ENCODE data around the gene USP32. TPM values are rescaled to one million over a fixed set of nuclear protein-coding genes. Genes with fewer than 3 reads are reported as not detected.
"Not testable (repeated sequence)": the region's sequence is repeated elsewhere in the genome, so short reads cannot be mapped to it uniquely, and the experiment has no call there.

USP32 gene
- total RNA-seq, 1 donor from 2014 or later, result 32.1 TPM

- intact Hi-C loops (cut with DNase I), result loop anchor here (5.0 kb wide), 1 partner anchor 52 kb away; no protein-coding TSS in a partner anchor
- DNase-seq (ENCODE audit: low spot score), result not testable (repeated sequence)
Measured at GRCh38 chr17:60384921-60385320, 7.0 kb downstream of the USP32 start.

- DNase-seq (ENCODE audit: low spot score), result no peak
- intact Hi-C loops (cut with DNase I), result no loop called here
Measured at GRCh38 chr17:60383379-60383778, 8.6 kb downstream of the USP32 start.

GRCh38 chr17:60381958-60382357 lies 10.0 kb downstream of the USP32 start:
- no peak for DNase-seq (ENCODE audit: low spot score)
- intact Hi-C loops (cut with DNase I), result no loop called here

GRCh38 chr17:60379461-60379860 lies 12.5 kb downstream of the USP32 start:
- DNase-seq (ENCODE audit: low spot score); intact Hi-C loops (cut with DNase I): not testable (repeated sequence)

GRCh38 chr17:60378187-60378586 lies 13.7 kb downstream of the USP32 start:
- intact Hi-C loops (cut with DNase I); DNase-seq (ENCODE audit: low spot score): not testable (repeated sequence)

- no peak for DNase-seq (ENCODE audit: low spot score)
- intact Hi-C loops (cut with DNase I), result no loop called here
Measured at GRCh38 chr17:60372790-60373483, 19.0 kb downstream of the USP32 start.

- intact Hi-C loops (cut with DNase I), result no loop called here
- no peak for DNase-seq (ENCODE audit: low spot score)
Measured at GRCh38 chr17:60371818-60372510, 20.0 kb downstream of the USP32 start.

GRCh38 chr17:60371416-60371815 lies 20.5 kb downstream of the USP32 start:
- DNase-seq (ENCODE audit: low spot score), result no peak
- intact Hi-C loops (cut with DNase I), result no loop called here

GRCh38 chr17:60369727-60370126 lies 22.2 kb downstream of the USP32 start:
- DNase-seq (ENCODE audit: low spot score), result no peak
- intact Hi-C loops (cut with DNase I), result no loop called here

- intact Hi-C loops (cut with DNase I), result no loop called here
Measured at GRCh38 chr17:60363700-60364405, 28.1 kb downstream of the USP32 start.

GRCh38 chr17:60362329-60362728 lies 29.6 kb downstream of the USP32 start:
- intact Hi-C loops (cut with DNase I), result no loop called here
- no peak for DNase-seq (ENCODE audit: low spot score)

More at GRCh38 chr17:60363700-60364405, 28.1 kb downstream of the USP32 start:
- no peak for DNase-seq (ENCODE audit: low spot score)

GRCh38 chr17:60361889-60362288 lies 30.0 kb downstream of the USP32 start:
- no peak for DNase-seq (ENCODE audit: low spot score)
- intact Hi-C loops (cut with DNase I), result no loop called here

GRCh38 chr17:60359415-60359814 lies 32.5 kb downstream of the USP32 start:
- no peak for DNase-seq (ENCODE audit: low spot score)
- intact Hi-C loops (cut with DNase I), result no loop called here

- intact Hi-C loops (cut with DNase I), result no loop called here
Measured at GRCh38 chr17:60358606-60359225, 33.2 kb downstream of the USP32 start.

GRCh38 chr17:60356940-60357339 lies 35.0 kb downstream of the USP32 start:
- intact Hi-C loops (cut with DNase I), result no loop called here
- no peak for DNase-seq (ENCODE audit: low spot score)

More at GRCh38 chr17:60358606-60359225, 33.2 kb downstream of the USP32 start:
- DNase-seq (ENCODE audit: low spot score), result no peak

- no peak for DNase-seq (ENCODE audit: low spot score)
- intact Hi-C loops (cut with DNase I), result no loop called here
Measured at GRCh38 chr17:60355663-60356594, 36.0 kb downstream of the USP32 start.

GRCh38 chr17:60354223-60354622 lies 37.7 kb downstream of the USP32 start:
- DNase-seq (ENCODE audit: low spot score), result no peak
- intact Hi-C loops (cut with DNase I), result no loop called here

- intact Hi-C loops (cut with DNase I), result no loop called here
- DNase-seq (ENCODE audit: low spot score), result no peak
Measured at GRCh38 chr17:60353773-60354172, 38.2 kb downstream of the USP32 start.

- no peak for DNase-seq (ENCODE audit: low spot score)
- intact Hi-C loops (cut with DNase I), result no loop called here
Measured at GRCh38 chr17:60352569-60352968, 39.4 kb downstream of the USP32 start.

Measured in cardiac septum (tissue), 1 donor.